ENCODE measurements around the gene KRT13. TPM values are rescaled to one million over a fixed set of nuclear protein-coding genes. Genes with fewer than 3 reads are reported as not detected.

Gene KRT13
- polyA plus RNA-seq, 1 donor (not counting 4 experiments of a cell fraction or from before 2014, with no cell fraction given), result 24.0 TPM

- Histone ChIP-seq H3K4me2 (ENCODE audit: control insufficient read depth, extremely low read depth, insufficient read depth, low read depth, low read length) (peak overlapping the region; percentile 55), H3K4me3 (ENCODE audit: control insufficient read depth in 2 of 3, extremely low read depth in 1 of 3, insufficient read depth in 2 of 3, low read depth in 1 of 3, low read length in 3 of 3) (no peak overlapping the region), H3K9me1 (ENCODE audit: control insufficient read depth, extremely low read depth, insufficient read depth, low read length) (no peaks in the 10 kb centered on the region), H3K27ac (ENCODE audit: control insufficient read depth, insufficient read depth, low read length) (peak overlapping the region; percentile 50), H3K9me3 (ENCODE audit: control insufficient read depth, low read depth, low read length) (no peaks in the 10 kb centered on the region), H4K20me1 (ENCODE audit: control insufficient read depth, extremely low read depth, insufficient read depth, low read length) (no peaks in the 10 kb centered on the region), H3K36me3 (ENCODE audit: control insufficient read depth in 2 of 2, extremely low read depth in 1 of 2, insufficient read depth in 2 of 2, low read length in 2 of 2) (no peaks in the 10 kb centered on the region), H2AFZ (ENCODE audit: control insufficient read depth, low read length) (no peak overlapping the region), H3K4me1 (ENCODE audit: control insufficient read depth, extremely low read depth, insufficient read depth, low read length) (peaks cover 55% of the 10 kb centered on the region), H3K9ac (ENCODE audit: control insufficient read depth, extremely low read depth, insufficient read depth, low read length) (peak overlapping the region; percentile 18), H3K79me2 (ENCODE audit: control insufficient read depth, insufficient read depth, low read length) (no peaks in the 10 kb centered on the region), H3K27me3 (ENCODE audit: control insufficient read depth, extremely low read depth, insufficient read depth, low read length) (no peaks in the 10 kb centered on the region)
- TF ChIP-seq CTCF (optimal IDR thresholded peaks at IDR 0.05 in 1 of 3, IDR thresholded peaks at IDR 0.05 in 1 of 3, conservative IDR thresholded peaks at IDR 0.05 in 1 of 3; ENCODE audit: extremely low read depth in 1 of 3, insufficient read depth in 2 of 3, low read length in 3 of 3) (no peak), EZH2 (IDR thresholded peaks at IDR 0.05; ENCODE audit: low read length) (no peak)
- dilution Hi-C loops (cut with MboI; ENCODE audit: extremely low pct_ligation_motif_present, low sequenced_read_pairs), result no loop called here
- DNase-seq (ENCODE audit: low read depth, low spot score) (no peak), FAIRE-seq (peak; percentile 46)
These were observed 32.6 kb upstream of the KRT13 start for GRCh38 chr17:41537990-41538389.

- Histone ChIP-seq H3K36me3 (ENCODE audit: control insufficient read depth in 2 of 2, extremely low read depth in 1 of 2, insufficient read depth in 2 of 2, low read length in 2 of 2) (no peaks in the 10 kb centered on the region), H3K9me3 (ENCODE audit: control insufficient read depth, low read depth, low read length) (no peaks in the 10 kb centered on the region), H3K4me3 (ENCODE audit: control insufficient read depth in 2 of 3, extremely low read depth in 1 of 3, insufficient read depth in 2 of 3, low read depth in 1 of 3, low read length in 3 of 3) (no peak overlapping the region), H3K4me2 (ENCODE audit: control insufficient read depth, extremely low read depth, insufficient read depth, low read depth, low read length) (peak overlapping the region; percentile 55), H3K4me1 (ENCODE audit: control insufficient read depth, extremely low read depth, insufficient read depth, low read length) (peaks cover 55% of the 10 kb centered on the region), H3K27ac (ENCODE audit: control insufficient read depth, insufficient read depth, low read length) (no peak overlapping the region), H3K9me1 (ENCODE audit: control insufficient read depth, extremely low read depth, insufficient read depth, low read length) (no peaks in the 10 kb centered on the region), H3K27me3 (ENCODE audit: control insufficient read depth, extremely low read depth, insufficient read depth, low read length) (no peaks in the 10 kb centered on the region), H2AFZ (ENCODE audit: control insufficient read depth, low read length) (no peak overlapping the region), H4K20me1 (ENCODE audit: control insufficient read depth, extremely low read depth, insufficient read depth, low read length) (no peaks in the 10 kb centered on the region), H3K9ac (ENCODE audit: control insufficient read depth, extremely low read depth, insufficient read depth, low read length) (no peak overlapping the region), H3K79me2 (ENCODE audit: control insufficient read depth, insufficient read depth, low read length) (no peaks in the 10 kb centered on the region)
- TF ChIP-seq CTCF (optimal IDR thresholded peaks at IDR 0.05 in 1 of 3, IDR thresholded peaks at IDR 0.05 in 1 of 3, conservative IDR thresholded peaks at IDR 0.05 in 1 of 3; ENCODE audit: extremely low read depth in 1 of 3, insufficient read depth in 2 of 3, low read length in 3 of 3), result no peak
- TF ChIP-seq EZH2 (IDR thresholded peaks at IDR 0.05; ENCODE audit: low read length), result no peak
- FAIRE-seq, result no peak
- dilution Hi-C loops (cut with MboI; ENCODE audit: extremely low pct_ligation_motif_present, low sequenced_read_pairs), result no loop called here
- DNase-seq (ENCODE audit: low read depth, low spot score), result no peak
These were observed 32.2 kb upstream of the KRT13 start for GRCh38 chr17:41537614-41537954.
